ENCODE measurements around the gene JAG2. TPM values are rescaled to one million over a fixed set of nuclear protein-coding genes. Genes with fewer than 3 reads are reported as not detected.

JAG2 gene
- total RNA-seq, 4 donors from 2014 or later: 7.6 to 27.4 (median 11.9) TPM

- Histone ChIP-seq H3K27ac (no peak overlapping the region), H3K36me3 (no peaks in the 10 kb centered on the region), H3K9me3 (no peaks in the 10 kb centered on the region), H3K4me3 (no peak overlapping the region), H3K27me3 (no peaks in the 10 kb centered on the region), H3K4me1 (no peaks in the 10 kb centered on the region)
- no peak for DNase-seq
- no peak for TF ChIP-seq POLR2A (IDR thresholded peaks at IDR 0.05)
- TF ChIP-seq, protein P1, sequence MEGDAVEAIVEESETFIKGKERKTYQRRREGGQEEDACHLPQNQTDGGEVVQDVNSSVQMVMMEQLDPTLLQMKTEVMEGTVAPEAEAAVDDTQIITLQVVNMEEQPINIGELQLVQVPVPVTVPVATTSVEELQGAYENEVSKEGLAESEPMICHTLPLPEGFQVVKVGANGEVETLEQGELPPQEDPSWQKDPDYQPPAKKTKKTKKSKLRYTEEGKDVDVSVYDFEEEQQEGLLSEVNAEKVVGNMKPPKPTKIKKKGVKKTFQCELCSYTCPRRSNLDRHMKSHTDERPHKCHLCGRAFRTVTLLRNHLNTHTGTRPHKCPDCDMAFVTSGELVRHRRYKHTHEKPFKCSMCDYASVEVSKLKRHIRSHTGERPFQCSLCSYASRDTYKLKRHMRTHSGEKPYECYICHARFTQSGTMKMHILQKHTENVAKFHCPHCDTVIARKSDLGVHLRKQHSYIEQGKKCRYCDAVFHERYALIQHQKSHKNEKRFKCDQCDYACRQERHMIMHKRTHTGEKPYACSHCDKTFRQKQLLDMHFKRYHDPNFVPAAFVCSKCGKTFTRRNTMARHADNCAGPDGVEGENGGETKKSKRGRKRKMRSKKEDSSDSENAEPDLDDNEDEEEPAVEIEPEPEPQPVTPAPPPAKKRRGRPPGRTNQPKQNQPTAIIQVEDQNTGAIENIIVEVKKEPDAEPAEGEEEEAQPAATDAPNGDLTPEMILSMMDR (IDR thresholded peaks at IDR 0.05): no peak
- intact Hi-C loops (cut with DNase I; ENCODE audit: low total_unique reads): no loop called here
These were observed 12.7 kb downstream of the JAG2 start for GRCh38 chr14:105155681-105156413.

DNA sequence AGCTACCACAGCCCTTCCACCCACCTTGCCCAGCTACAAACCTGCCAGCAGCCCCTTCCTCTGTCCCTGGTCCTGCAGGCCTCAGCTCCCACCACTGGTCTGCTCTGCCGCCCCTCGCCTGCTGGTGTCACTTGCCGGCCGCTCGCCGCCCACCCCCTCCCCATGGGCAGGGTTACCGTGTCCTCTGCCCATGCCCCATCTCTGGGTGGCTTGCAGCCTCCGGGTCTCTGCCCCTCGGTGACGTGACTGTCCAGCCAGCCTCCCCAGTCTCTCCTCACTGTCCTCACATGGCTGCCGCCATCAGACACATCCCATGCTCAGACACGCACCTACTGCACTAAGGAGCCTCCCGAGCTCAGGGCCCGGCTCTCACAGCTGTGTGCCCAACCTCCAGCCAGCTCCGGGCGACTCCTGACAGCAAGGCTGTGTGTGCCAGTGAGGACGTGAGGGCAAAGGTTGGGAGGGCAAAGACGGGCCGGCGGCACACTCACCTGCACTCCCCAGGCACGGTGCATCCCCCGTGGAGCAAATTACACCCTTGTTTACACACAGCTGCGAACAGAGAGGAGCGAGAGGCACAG lies 13.4 kb downstream of the JAG2 start:
- H3K9me3 ChIP-seq: no peaks in the 10 kb centered on the region
- no peak for DNase-seq
- intact Hi-C loops (cut with DNase I; ENCODE audit: low total_unique reads): no loop called here
- TF ChIP-seq POLR2A (IDR thresholded peaks at IDR 0.05): no peak
- TF ChIP-seq, protein P1 (IDR thresholded peaks at IDR 0.05): no peak
- no peaks in the 10 kb centered on the region for H3K36me3 ChIP-seq
- H3K27ac ChIP-seq: no peak overlapping the region
- no peaks in the 10 kb centered on the region for H3K4me1 ChIP-seq
- H3K4me3 ChIP-seq: no peak overlapping the region
- H3K27me3 ChIP-seq: no peaks in the 10 kb centered on the region

GRCh38 chr14:105154476-105154871 lies 14.1 kb downstream of the JAG2 start:
- intact Hi-C loops (cut with DNase I; ENCODE audit: low total_unique reads): no loop called here
- TF ChIP-seq, protein P1 (IDR thresholded peaks at IDR 0.05): no peak
- no peak for TF ChIP-seq POLR2A (IDR thresholded peaks at IDR 0.05)
- no peaks in the 10 kb centered on the region for H3K4me1 ChIP-seq
- no peak overlapping the region for H3K4me3 ChIP-seq
- no peaks in the 10 kb centered on the region for H3K9me3 ChIP-seq
- no peaks in the 10 kb centered on the region for H3K27me3 ChIP-seq
- H3K27ac ChIP-seq: peak overlapping the region in 1 of 2 donors; percentile 25
- no peak for DNase-seq
- no peaks in the 10 kb centered on the region for H3K36me3 ChIP-seq

DNA sequence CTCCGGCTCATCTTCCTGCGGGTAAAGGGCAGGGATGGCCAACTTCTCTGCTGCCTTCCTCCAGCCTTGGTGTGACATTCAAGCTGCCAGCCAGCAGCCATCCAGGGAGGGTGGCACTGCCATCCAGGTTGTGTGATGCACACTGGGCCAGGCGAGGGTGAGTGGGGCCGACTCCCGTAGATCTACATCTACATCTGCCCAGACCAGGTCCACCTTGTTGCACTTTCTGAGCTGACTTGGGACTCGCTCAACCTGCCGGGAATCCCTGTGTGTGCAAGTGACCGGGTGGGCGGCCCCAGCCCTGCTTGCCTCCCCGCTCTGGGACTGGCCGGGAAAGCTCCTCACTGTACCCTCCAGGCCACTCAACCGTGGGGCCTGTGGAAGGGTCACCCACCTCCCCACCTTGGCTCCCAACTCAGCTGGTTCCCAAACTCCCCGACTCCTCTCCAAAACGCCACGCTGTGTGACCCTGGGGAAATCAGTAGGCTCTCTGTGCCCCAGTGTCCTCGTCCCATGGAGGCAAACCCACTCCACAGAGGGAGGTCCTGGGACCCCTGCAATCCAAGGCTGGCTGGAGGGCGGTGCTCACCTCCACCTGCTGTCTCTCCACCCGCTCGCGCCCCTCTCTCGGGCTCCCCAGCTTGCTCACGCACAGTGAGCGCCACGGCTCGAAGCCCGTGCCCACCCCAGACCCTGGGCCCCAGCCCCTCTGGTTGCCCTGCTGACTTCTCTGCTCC lies 14.7 kb downstream of the JAG2 start:
- Histone ChIP-seq H3K4me3 (no peak overlapping the region), H3K27ac (peak overlapping the region in 1 of 2 donors; percentile 25), H3K36me3 (no peaks in the 10 kb centered on the region), H3K27me3 (no peaks in the 10 kb centered on the region), H3K9me3 (no peaks in the 10 kb centered on the region), H3K4me1 (no peaks in the 10 kb centered on the region)
- intact Hi-C loops (cut with DNase I; ENCODE audit: low total_unique reads): no loop called here
- DNase-seq: no peak
- TF ChIP-seq POLR2A (IDR thresholded peaks at IDR 0.05): no peak

GRCh38 chr14:105153331-105153731 lies 15.2 kb downstream of the JAG2 start:
- intact Hi-C loops (cut with DNase I; ENCODE audit: low total_unique reads): no loop called here
- peak in 1 of 2 donors; percentile 52 for DNase-seq
- H3K27ac ChIP-seq: peak overlapping the region in 1 of 2 donors; percentile 33
- no peaks in the 10 kb centered on the region for H3K9me3 ChIP-seq
- TF ChIP-seq, protein P1 (IDR thresholded peaks at IDR 0.05): no peak
- no peak for TF ChIP-seq POLR2A (IDR thresholded peaks at IDR 0.05)
- no peaks in the 10 kb centered on the region for H3K4me1 ChIP-seq
- H3K4me3 ChIP-seq: no peak overlapping the region
- H3K36me3 ChIP-seq: no peaks in the 10 kb centered on the region
- H3K27me3 ChIP-seq: no peaks in the 10 kb centered on the region
